ENCODE data around the gene ZNF490.
A peak's percentile ranks its signal among the peaks of the same experiment; 100 is the strongest.

ZNF490 gene

DNA sequence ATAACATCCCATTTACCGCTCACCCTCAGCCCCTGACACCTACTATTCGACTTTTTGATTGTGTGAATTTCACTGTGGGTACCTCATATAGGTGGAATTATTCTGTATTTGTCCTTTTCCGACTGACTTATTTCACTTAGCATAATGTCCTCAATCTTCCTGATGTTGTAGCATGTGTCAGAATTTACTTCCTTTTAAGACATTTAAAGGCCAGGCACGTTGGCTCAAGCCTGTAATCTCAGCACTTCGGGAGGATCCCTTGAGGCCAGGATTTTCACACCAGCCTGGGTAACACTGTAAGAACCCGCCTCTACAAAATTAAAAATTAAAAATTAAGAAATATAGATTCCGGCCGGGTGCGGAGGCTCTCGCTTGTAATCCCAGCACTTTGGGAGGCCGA, 13.0 kb downstream of the ZNF490 start:
- no peak for DNase-seq (ENCODE audit: low read depth)
- H3K4me3 ChIP-seq (ENCODE audit: low read depth, low read length) = no peak overlapping the region
- TF ChIP-seq, protein P1, sequence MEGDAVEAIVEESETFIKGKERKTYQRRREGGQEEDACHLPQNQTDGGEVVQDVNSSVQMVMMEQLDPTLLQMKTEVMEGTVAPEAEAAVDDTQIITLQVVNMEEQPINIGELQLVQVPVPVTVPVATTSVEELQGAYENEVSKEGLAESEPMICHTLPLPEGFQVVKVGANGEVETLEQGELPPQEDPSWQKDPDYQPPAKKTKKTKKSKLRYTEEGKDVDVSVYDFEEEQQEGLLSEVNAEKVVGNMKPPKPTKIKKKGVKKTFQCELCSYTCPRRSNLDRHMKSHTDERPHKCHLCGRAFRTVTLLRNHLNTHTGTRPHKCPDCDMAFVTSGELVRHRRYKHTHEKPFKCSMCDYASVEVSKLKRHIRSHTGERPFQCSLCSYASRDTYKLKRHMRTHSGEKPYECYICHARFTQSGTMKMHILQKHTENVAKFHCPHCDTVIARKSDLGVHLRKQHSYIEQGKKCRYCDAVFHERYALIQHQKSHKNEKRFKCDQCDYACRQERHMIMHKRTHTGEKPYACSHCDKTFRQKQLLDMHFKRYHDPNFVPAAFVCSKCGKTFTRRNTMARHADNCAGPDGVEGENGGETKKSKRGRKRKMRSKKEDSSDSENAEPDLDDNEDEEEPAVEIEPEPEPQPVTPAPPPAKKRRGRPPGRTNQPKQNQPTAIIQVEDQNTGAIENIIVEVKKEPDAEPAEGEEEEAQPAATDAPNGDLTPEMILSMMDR (IDR thresholded peaks at IDR 0.05; ENCODE audit: low read depth, low read length, missing control alignments) = no peak

- TF ChIP-seq, protein P1 (IDR thresholded peaks at IDR 0.05; ENCODE audit: low read depth, low read length, missing control alignments) = no peak
- DNase-seq (ENCODE audit: low read depth) = no peak
- H3K4me3 ChIP-seq (ENCODE audit: low read depth, low read length) = no peak overlapping the region
These were observed 13.6 kb downstream of the ZNF490 start for GRCh38 chr19:12596927-12597548.

DNA sequence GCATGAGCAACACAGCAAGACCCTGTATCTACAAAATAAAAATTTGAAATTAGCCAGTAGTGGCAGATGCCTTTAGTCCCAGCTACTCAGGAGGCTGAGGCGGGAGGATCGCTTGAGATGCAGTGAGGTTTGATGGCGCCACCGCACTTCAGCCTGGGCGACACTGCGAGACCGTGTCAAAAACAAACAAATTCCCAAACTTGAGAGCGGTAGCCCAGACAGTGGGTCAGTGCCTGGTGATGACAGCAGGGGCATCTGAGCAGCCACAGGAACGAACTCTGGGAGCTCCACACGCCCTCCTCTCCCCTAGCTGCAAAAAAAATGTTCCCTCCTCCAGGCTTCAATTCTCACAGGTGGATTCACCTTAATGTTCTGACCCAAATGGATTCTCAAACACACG, 14.1 kb downstream of the ZNF490 start:
- no peak for DNase-seq (ENCODE audit: low read depth)
- no peak overlapping the region for H3K4me3 ChIP-seq (ENCODE audit: low read depth, low read length)
- TF ChIP-seq, protein P1 (IDR thresholded peaks at IDR 0.05; ENCODE audit: low read depth, low read length, missing control alignments) = no peak

- TF ChIP-seq, protein P1 (IDR thresholded peaks at IDR 0.05; ENCODE audit: low read depth, low read length, missing control alignments) = no peak
- no peak for DNase-seq (ENCODE audit: low read depth)
- no peak overlapping the region for H3K4me3 ChIP-seq (ENCODE audit: low read depth, low read length)
These were observed 29.5 kb downstream of the ZNF490 start for GRCh38 chr19:12581100-12581499.

GRCh38 chr19:12580180-12580694, 30.4 kb downstream of the ZNF490 start:
- TF ChIP-seq, protein P1 (IDR thresholded peaks at IDR 0.05; ENCODE audit: low read depth, low read length, missing control alignments) = no peak
- no peak overlapping the region for H3K4me3 ChIP-seq (ENCODE audit: low read depth, low read length)
- DNase-seq (ENCODE audit: low read depth) = no peak

- no peak for DNase-seq (ENCODE audit: low read depth)
- no peak overlapping the region for H3K4me3 ChIP-seq (ENCODE audit: low read depth, low read length)
- TF ChIP-seq, protein P1 (IDR thresholded peaks at IDR 0.05; ENCODE audit: low read depth, low read length, missing control alignments) = no peak
These were observed 32.0 kb downstream of the ZNF490 start for GRCh38 chr19:12578641-12579040.

GRCh38 chr19:12574036-12574435, 36.6 kb downstream of the ZNF490 start:
- TF ChIP-seq, protein P1 (IDR thresholded peaks at IDR 0.05; ENCODE audit: low read depth, low read length, missing control alignments) = no peak
- DNase-seq (ENCODE audit: low read depth) = peak; percentile 55
- H3K4me3 ChIP-seq (ENCODE audit: low read depth, low read length) = no peak overlapping the region
